ENCODE data around the gene NCAPH2. TPM values are rescaled to one million over a fixed set of nuclear protein-coding genes. Genes with fewer than 3 reads are reported as not detected.
A peak's percentile ranks its signal among the peaks of the same experiment; 100 is the strongest.

NCAPH2 gene
- total RNA-seq, 1 donor from 2014 or later = 42.4 TPM

- no peak for FAIRE-seq
Measured at GRCh38 chr22:50544746-50545253, 36.8 kb downstream of the NCAPH2 start.

GRCh38 chr22:50545522-50546325, 37.7 kb downstream of the NCAPH2 start, which contains the start of gene KLHDC7B:
Gene KLHDC7B (plus strand): TSS chr22:50545899. CDS start chr22:50546244, 345 bp downstream.
- DNase-seq (ENCODE audit: low spot score in 2 of 2) (peak; percentile 16 to 41), FAIRE-seq (no peak)

More at GRCh38 chr22:50544746-50545253, 36.8 kb downstream of the NCAPH2 start:
- peak; percentile 20 to 46 for DNase-seq (ENCODE audit: low spot score in 2 of 2)

- peak; percentile 26 to 40 for DNase-seq (ENCODE audit: low spot score in 2 of 2)
- FAIRE-seq = no peak
Measured at GRCh38 chr22:50546326-50547262, 38.6 kb downstream of the NCAPH2 start.

DNA sequence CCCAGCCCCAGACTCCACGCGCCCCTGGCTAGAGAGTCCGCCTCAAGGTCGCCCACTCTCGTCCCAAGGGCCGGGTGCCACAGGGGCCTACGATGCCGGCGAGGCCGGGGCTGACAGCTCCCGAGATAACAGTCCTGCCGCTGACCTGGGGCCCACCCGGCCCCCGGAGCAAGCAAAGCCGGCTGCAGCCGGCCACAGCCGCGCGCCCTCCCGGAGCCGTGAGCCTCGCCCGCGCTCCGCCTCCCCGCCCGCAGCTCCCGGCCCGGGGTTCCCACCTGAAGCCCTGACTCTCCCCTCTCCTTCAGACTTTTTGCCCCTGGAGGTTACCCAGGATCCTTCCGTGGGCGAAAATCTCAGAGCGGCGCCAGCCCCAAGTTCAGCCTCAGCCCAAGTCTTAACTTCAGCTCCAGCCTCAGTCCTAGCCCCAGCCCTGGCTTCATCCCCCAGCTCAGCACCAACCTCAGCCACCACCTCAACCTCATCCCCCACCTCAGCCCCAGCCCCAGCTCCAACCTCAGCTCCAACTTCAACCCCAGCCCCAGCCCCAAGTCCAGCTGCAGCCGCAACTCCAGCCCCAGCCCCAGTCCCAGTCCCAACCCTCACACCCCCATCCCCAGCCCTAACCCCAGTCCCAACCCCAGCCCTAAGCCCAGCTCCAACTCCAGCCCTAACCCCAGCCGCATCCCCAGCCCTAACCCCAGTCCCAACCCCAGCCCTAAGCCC, 39.4 kb downstream of the NCAPH2 start:
- DNase-seq (ENCODE audit: low spot score in 2 of 2) (peak; percentile 32 to 42), FAIRE-seq (no peak)

DNA sequence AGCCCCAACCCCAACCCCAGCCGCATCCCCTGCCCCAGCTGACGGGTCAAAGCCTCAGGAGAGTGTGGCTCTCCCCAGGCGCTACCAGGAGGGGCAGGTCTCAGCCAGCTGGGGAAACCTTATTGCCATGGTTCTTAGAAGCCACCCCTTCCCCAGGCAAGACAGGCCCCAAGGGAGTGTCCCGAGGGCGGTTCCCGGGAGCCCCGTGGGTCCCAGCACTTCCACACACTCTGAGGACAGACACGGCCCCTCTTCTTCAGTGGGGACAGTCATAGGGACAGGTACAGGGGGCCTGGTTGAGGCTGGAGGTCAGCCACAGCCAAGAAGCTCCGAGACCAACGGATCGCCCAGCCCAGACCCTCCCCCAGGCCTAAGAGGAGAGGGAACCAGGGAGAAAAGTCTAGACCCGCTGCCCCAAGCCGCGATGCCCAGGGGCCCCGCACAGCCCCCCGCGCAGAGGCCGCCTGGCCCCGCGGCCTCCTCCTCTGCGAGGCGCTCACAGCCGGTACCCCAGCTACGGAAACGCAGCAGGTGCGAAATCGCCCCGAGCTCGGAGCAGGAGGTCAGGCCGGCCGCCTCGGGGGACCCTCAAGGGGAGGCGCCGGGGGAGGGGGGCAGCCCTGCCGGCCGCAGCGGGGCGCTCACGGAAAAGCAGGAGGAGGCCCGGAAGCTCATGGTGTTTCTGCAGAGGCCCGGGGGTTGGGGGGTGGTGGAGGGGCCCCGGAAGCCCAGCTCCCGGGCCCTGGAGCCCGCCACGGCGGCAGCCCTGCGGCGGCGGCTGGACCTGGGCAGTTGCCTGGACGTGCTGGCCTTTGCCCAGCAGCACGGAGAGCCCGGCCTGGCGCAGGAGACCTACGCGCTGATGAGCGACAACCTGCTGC, 40.3 kb downstream of the NCAPH2 start:
- DNase-seq (ENCODE audit: low spot score in 2 of 2) (peak; percentile 55 to 57), FAIRE-seq (no peak)

DNA sequence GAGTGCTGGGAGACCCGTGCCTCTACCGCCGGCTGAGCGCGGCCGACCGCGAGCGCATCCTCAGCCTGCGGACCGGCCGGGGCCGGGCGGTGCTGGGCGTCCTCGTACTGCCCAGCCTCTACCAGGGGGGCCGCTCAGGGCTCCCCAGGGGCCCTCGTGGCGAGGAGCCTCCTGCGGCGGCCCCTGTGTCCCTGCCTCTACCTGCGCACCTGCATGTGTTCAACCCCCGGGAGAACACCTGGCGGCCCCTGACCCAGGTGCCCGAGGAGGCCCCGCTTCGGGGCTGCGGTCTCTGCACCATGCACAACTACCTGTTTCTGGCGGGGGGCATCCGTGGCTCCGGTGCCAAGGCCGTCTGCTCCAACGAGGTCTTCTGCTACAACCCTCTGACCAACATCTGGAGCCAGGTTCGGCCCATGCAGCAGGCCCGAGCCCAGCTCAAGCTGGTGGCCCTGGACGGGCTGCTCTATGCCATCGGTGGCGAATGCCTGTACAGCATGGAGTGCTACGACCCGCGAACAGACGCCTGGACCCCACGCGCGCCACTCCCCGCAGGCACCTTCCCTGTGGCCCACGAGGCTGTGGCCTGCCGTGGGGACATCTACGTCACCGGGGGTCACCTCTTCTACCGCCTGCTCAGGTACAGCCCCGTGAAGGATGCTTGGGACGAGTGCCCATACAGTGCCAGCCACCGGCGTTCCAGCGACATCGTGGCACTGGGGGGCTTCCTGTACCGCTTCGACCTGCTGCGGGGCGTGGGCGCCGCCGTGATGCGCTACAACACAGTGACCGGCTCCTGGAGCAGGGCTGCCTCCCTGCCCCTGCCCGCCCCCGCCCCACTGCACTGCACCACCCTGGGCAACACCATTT, 41.1 kb downstream of the NCAPH2 start:
- DNase-seq (ENCODE audit: low spot score in 2 of 2) (peak in 1 of 2 donors; percentile 28), FAIRE-seq (no peak)

- FAIRE-seq = no peak
- DNase-seq (ENCODE audit: low spot score in 2 of 2) = no peak
Measured at GRCh38 chr22:50550395-50550794, 42.4 kb downstream of the NCAPH2 start.

DNA sequence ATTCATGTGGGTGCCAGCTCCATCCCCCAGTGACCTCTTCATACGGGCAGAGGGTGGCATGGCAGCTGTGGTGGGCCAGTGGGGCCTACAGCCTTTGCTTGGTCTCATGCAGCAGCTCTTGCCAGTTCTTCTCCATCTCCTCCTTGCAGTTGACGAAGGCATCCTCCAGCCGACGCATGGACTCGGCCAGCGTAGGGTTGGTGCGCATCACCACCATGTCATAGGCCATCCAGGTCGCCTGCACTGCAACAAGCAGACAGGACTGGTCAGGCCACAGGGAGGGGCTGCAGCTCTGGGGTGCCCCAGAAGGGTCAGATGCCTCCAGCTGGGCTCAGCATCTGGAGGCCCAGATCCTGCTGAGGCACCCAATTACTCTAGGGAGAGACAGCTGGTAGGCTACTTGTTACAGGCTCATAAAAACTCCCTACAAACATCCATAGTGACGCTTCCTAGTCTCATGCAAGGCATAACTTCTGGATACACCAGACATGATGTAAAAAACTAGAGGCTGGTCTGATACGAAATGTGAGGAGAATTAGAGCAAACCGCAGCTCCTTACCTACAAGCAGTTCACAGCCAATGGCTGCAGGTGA, 43.2 kb downstream of the NCAPH2 start:
- FAIRE-seq = no peak
- DNase-seq (ENCODE audit: low spot score in 2 of 2) = no peak

- no peak for FAIRE-seq
- DNase-seq (ENCODE audit: low spot score in 2 of 2) = no peak
Measured at GRCh38 chr22:50553310-50553709, 45.3 kb downstream of the NCAPH2 start.

DNA sequence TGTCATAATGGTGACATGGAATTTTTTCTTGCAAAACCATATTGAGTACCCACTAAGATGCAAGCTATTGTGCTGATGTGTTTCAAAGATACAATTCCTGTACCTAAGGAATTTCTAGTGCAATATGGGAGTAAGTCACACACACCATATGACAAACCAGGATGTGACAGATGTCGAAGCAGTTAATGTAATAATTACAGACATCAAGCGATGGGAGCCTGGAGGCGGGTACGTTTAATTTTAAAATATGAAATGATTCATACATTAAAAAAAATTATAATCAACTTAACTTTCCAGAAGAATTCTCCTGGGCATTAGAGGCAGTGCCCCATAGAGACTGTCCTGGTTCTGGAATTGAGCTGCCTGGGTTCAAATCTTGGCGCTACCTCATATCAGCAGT, 48.7 kb downstream of the NCAPH2 start:
- DNase-seq (ENCODE audit: low spot score in 2 of 2) (no peak), FAIRE-seq (no peak)

GRCh38 chr22:50560034-50560433, 52.0 kb downstream of the NCAPH2 start:
- FAIRE-seq (no peak), DNase-seq (ENCODE audit: low spot score in 2 of 2) (no peak)

GRCh38 chr22:50561401-50562358, 53.7 kb downstream of the NCAPH2 start:
- DNase-seq (ENCODE audit: low spot score in 2 of 2) = no peak
- no peak for FAIRE-seq

GRCh38 chr22:50562523-50563412, 54.7 kb downstream of the NCAPH2 start, which contains the start of gene SYCE3:
Gene SYCE3 (minus strand): TSS chr22:50562919. CDS start chr22:50556405, 6,514 bp downstream.
- peak; percentile 90 to 97 for DNase-seq (ENCODE audit: low spot score in 2 of 2)
- no peak for FAIRE-seq

DNA sequence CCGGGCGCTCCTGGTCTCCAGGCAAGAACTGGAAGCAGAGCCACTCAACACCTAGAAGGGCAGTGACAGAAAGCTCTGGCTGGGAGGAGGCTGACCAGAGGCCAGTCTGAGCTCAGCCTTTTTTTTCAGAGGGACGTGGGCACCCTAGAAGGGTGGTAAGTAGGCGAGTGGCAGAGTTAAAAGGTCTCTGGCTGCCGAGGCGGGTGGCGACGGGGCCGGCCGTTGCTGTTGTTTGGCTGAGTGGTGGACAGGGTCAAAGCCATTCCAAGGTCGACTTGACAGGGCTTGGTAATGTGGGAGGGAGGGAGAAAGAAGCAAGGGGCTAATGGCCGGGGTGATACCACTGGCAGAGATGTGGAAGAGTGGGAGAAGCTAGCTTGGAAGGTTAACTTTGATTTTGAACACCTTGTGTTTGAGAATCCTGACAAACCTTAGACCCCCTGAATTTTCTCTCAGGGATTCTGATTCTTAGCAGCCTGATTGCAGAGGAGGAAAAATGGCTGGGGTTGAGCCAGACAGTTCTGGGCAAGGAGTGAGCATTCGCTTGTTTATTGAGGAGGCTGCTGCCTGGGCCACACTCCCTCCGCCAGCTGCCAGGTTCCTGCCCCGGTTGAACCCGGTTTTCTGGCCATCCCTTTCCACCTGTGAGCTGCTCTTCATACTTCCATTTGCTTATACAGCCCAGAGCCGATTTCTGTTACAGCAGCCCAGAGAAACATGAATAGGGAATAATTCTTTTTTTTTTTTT, 55.6 kb downstream of the NCAPH2 start:
- DNase-seq (ENCODE audit: low spot score in 2 of 2) = no peak
- FAIRE-seq = no peak

DNA sequence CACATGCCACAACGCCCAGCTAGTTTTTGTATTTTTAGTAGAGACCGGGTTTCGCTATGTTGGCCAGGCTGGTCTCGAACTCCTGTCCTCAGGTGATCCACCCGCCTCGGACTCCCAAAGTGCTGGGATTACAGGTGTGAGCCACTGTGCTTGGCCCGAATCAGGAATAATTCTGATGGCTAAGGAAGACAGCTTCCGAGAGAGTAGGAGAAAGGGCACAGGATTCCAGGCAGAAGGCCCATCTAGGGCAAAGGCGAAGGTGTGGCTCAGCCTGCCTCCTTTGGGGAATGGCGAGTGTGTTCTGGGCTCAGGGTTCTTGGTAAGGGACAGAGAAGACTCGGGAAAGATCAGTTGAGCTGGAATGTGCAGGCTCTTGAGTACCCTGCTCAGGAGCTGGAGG, 56.3 kb downstream of the NCAPH2 start:
- no peak for DNase-seq (ENCODE audit: low spot score in 2 of 2)
- FAIRE-seq = no peak
